ENCODE measurements around the gene SLC39A5. TPM values are rescaled to one million over a fixed set of nuclear protein-coding genes. Genes with fewer than 3 reads are reported as not detected.

Gene SLC39A5
- total and polyA plus RNA-seq, 2 of the 8 experiments (the other 6 are each of a cell fraction or from before 2014, with no cell fraction given) = 0.27 TPM; not detected in 1

DNA sequence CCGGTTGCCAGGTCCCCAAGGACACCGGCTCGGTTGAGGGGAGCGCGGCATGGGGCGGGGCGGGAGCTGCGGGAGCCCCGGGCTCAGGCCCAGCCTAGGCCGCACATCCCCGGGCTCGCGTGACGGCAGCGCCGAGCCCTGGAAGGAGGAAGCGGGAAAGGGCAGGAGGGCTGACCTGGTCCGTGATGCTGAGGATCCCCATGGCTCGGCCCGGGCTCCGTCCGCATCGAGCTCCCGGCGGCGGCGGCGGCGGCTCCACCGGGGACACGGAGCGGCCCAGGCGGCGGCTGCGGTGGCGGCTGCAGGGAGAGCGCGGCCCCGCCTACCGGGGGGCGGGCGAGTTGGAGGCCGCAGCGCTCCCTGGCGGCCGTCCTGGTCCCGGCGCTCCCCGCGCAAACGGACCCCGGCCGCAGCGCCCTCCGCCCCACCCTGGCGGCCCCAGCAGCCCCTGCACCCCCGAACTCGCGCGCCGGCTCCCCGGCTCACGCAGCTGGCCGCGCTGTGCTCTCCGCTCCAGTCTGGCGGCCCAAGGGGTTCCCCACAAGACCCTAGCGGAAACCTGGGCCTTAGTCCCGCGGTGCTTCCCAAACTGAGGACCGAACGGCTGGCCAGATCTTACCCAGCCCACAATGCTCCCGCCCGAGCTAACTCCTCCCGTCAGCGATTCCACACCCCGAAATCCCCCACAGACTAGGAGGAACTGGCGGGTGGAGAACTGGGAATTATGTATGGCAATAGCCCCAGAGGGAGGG lies 28.4 kb downstream of the SLC39A5 start, which contains the start of gene ANKRD52 (continued):
- TF ChIP-seq, protein P1, sequence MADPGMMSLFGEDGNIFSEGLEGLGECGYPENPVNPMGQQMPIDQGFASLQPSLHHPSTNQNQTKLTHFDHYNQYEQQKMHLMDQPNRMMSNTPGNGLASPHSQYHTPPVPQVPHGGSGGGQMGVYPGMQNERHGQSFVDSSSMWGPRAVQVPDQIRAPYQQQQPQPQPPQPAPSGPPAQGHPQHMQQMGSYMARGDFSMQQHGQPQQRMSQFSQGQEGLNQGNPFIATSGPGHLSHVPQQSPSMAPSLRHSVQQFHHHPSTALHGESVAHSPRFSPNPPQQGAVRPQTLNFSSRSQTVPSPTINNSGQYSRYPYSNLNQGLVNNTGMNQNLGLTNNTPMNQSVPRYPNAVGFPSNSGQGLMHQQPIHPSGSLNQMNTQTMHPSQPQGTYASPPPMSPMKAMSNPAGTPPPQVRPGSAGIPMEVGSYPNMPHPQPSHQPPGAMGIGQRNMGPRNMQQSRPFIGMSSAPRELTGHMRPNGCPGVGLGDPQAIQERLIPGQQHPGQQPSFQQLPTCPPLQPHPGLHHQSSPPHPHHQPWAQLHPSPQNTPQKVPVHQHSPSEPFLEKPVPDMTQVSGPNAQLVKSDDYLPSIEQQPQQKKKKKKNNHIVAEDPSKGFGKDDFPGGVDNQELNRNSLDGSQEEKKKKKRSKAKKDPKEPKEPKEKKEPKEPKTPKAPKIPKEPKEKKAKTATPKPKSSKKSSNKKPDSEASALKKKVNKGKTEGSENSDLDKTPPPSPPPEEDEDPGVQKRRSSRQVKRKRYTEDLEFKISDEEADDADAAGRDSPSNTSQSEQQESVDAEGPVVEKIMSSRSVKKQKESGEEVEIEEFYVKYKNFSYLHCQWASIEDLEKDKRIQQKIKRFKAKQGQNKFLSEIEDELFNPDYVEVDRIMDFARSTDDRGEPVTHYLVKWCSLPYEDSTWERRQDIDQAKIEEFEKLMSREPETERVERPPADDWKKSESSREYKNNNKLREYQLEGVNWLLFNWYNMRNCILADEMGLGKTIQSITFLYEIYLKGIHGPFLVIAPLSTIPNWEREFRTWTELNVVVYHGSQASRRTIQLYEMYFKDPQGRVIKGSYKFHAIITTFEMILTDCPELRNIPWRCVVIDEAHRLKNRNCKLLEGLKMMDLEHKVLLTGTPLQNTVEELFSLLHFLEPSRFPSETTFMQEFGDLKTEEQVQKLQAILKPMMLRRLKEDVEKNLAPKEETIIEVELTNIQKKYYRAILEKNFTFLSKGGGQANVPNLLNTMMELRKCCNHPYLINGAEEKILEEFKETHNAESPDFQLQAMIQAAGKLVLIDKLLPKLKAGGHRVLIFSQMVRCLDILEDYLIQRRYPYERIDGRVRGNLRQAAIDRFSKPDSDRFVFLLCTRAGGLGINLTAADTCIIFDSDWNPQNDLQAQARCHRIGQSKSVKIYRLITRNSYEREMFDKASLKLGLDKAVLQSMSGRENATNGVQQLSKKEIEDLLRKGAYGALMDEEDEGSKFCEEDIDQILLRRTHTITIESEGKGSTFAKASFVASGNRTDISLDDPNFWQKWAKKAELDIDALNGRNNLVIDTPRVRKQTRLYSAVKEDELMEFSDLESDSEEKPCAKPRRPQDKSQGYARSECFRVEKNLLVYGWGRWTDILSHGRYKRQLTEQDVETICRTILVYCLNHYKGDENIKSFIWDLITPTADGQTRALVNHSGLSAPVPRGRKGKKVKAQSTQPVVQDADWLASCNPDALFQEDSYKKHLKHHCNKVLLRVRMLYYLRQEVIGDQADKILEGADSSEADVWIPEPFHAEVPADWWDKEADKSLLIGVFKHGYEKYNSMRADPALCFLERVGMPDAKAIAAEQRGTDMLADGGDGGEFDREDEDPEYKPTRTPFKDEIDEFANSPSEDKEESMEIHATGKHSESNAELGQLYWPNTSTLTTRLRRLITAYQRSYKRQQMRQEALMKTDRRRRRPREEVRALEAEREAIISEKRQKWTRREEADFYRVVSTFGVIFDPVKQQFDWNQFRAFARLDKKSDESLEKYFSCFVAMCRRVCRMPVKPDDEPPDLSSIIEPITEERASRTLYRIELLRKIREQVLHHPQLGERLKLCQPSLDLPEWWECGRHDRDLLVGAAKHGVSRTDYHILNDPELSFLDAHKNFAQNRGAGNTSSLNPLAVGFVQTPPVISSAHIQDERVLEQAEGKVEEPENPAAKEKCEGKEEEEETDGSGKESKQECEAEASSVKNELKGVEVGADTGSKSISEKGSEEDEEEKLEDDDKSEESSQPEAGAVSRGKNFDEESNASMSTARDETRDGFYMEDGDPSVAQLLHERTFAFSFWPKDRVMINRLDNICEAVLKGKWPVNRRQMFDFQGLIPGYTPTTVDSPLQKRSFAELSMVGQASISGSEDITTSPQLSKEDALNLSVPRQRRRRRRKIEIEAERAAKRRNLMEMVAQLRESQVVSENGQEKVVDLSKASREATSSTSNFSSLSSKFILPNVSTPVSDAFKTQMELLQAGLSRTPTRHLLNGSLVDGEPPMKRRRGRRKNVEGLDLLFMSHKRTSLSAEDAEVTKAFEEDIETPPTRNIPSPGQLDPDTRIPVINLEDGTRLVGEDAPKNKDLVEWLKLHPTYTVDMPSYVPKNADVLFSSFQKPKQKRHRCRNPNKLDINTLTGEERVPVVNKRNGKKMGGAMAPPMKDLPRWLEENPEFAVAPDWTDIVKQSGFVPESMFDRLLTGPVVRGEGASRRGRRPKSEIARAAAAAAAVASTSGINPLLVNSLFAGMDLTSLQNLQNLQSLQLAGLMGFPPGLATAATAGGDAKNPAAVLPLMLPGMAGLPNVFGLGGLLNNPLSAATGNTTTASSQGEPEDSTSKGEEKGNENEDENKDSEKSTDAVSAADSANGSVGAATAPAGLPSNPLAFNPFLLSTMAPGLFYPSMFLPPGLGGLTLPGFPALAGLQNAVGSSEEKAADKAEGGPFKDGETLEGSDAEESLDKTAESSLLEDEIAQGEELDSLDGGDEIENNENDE (IDR thresholded peaks at IDR 0.05; ENCODE audit: insufficient replicate concordance, low read length) = no peak
- TF ChIP-seq EP300 (IDR thresholded peaks at IDR 0.05; ENCODE audit: borderline replicate concordance in 1 of 2, low read depth in 2 of 2, low read length in 2 of 2) = peak in 1 of 2 experiments; percentile 23; a peak in 1 of 3 replicates
- TF ChIP-seq TEAD4 (IDR thresholded peaks at IDR 0.05; ENCODE audit: low read depth, low read length) = no peak
- no peak for TF ChIP-seq BCL11A (IDR thresholded peaks at IDR 0.05; ENCODE audit: low read depth in 2 of 2, low read length in 2 of 2)
- TF ChIP-seq, protein P2, sequence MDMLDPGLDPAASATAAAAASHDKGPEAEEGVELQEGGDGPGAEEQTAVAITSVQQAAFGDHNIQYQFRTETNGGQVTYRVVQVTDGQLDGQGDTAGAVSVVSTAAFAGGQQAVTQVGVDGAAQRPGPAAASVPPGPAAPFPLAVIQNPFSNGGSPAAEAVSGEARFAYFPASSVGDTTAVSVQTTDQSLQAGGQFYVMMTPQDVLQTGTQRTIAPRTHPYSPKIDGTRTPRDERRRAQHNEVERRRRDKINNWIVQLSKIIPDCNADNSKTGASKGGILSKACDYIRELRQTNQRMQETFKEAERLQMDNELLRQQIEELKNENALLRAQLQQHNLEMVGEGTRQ (IDR thresholded peaks at IDR 0.05; ENCODE audit: low read length) = no peak
- no peak; the same call in 1 of the 2 replicates for TF ChIP-seq TAF1 (IDR thresholded peaks at IDR 0.05; ENCODE audit: low read depth, low read length)
- no peak for TF ChIP-seq EGR1 (IDR thresholded peaks at IDR 0.05; ENCODE audit: borderline replicate concordance, low read depth, low read length)
- TF ChIP-seq RXRA (IDR thresholded peaks at IDR 0.05; ENCODE audit: insufficient read depth, low read depth, low read length) = no peak
